ENCODE measurements around the gene DNTT. TPM values are rescaled to one million over a fixed set of nuclear protein-coding genes. Genes with fewer than 3 reads are reported as not detected.

The DNTT gene
- total RNA-seq, 1 donor from 2014 or later: not detected

DNA sequence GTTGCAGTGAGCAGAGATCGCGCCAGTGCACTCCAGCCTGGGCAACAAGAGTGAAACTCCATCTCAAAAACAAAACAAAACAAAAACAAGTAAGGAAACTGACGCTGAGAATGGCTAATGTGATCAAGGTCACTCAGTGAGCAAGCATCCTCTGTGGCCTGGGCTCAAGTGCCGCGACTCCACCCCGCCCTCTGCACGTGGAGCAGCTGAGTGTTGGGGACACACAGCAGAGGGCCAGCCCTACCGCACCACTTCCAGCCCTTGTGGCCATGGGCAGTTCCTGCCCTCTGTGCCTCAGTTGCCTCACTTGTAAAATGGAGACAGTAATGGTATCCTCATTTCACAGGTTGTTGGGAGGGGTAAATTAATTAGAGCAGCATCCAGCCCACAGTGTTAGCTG is 75.5 kb downstream of the DNTT start:
- Histone ChIP-seq H4K20me1 (ENCODE audit: low read depth) (no peaks in the 10 kb centered on the region), H3K9ac (no peak overlapping the region), H3K27ac (no peak overlapping the region), H3K27me3 (no peaks in the 10 kb centered on the region), H3K4me3 (no peak overlapping the region), H3K4me2 (no peak overlapping the region), H3K9me3 (ENCODE audit: low read depth) (no peaks in the 10 kb centered on the region), H3K79me2 (ENCODE audit: low read depth) (no peaks in the 10 kb centered on the region), H3K4me1 (no peaks in the 10 kb centered on the region), H3K36me3 (no peaks in the 10 kb centered on the region), H2AFZ (replicated peaks) (no peak overlapping the region), H3F3A (ENCODE audit: low read depth) (no peaks in the 10 kb centered on the region)
- no peak for DNase-seq (ENCODE audit: low spot score)
- Mint-ChIP-seq H3K9me3 (no peaks in the 10 kb centered on the region), H3K4me3 (no peak overlapping the region), H3K27ac (no peak overlapping the region), H3K36me3 (no peaks in the 10 kb centered on the region), H3K27me3 (ENCODE audit: insufficient read depth, low read depth) (peaks cover 4% of the 10 kb centered on the region), H3K4me1 (peaks cover 15% of the 10 kb centered on the region)
- TF ChIP-seq, protein P1, sequence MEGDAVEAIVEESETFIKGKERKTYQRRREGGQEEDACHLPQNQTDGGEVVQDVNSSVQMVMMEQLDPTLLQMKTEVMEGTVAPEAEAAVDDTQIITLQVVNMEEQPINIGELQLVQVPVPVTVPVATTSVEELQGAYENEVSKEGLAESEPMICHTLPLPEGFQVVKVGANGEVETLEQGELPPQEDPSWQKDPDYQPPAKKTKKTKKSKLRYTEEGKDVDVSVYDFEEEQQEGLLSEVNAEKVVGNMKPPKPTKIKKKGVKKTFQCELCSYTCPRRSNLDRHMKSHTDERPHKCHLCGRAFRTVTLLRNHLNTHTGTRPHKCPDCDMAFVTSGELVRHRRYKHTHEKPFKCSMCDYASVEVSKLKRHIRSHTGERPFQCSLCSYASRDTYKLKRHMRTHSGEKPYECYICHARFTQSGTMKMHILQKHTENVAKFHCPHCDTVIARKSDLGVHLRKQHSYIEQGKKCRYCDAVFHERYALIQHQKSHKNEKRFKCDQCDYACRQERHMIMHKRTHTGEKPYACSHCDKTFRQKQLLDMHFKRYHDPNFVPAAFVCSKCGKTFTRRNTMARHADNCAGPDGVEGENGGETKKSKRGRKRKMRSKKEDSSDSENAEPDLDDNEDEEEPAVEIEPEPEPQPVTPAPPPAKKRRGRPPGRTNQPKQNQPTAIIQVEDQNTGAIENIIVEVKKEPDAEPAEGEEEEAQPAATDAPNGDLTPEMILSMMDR (IDR thresholded peaks at IDR 0.05): no peak
- TF ChIP-seq EZH2 (IDR thresholded peaks at IDR 0.05) (no peak), EZH2phosphoT487 (IDR thresholded peaks at IDR 0.05) (no peak)

DNA sequence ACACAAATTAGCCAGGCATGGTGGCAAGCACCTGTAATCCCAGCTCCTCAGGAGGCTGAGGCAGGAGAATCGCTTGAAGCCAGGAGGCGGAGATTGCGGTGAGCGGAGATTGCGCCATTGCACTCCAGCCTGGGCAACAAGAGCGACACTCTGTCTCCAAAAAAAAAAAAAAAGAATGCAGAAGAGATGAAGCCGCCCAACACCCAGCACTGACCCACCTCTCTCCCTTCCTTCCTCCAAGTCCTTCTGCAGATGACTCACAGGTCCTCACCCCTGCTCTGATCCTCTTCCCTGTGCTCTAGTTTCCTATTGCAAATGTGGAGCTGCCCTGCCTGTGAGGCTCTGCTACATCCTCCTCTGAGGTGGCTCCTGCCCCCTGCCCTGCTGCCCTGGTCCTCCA is 76.6 kb downstream of the DNTT start:
- Mint-ChIP-seq H3K27me3 (ENCODE audit: insufficient read depth, low read depth) (peaks cover 6% of the 10 kb centered on the region), H3K4me3 (no peak overlapping the region), H3K9me3 (no peaks in the 10 kb centered on the region), H3K4me1 (peaks cover 8% of the 10 kb centered on the region), H3K27ac (no peak overlapping the region), H3K36me3 (no peaks in the 10 kb centered on the region)
- no peaks in the 10 kb centered on the region for H3K79me2 ChIP-seq (ENCODE audit: low read depth)
- H3K4me2 ChIP-seq: no peak overlapping the region
- H3F3A ChIP-seq (ENCODE audit: low read depth): no peaks in the 10 kb centered on the region
- no peak overlapping the region for H3K9ac ChIP-seq
- no peaks in the 10 kb centered on the region for H3K9me3 ChIP-seq (ENCODE audit: low read depth)
- no peaks in the 10 kb centered on the region for H3K36me3 ChIP-seq
- no peak for DNase-seq (ENCODE audit: low spot score)
- no peaks in the 10 kb centered on the region for H3K27me3 ChIP-seq
- no peak overlapping the region for H3K4me3 ChIP-seq
- no peak for TF ChIP-seq EZH2 (IDR thresholded peaks at IDR 0.05)
- no peak for TF ChIP-seq EZH2phosphoT487 (IDR thresholded peaks at IDR 0.05)
- TF ChIP-seq, protein P1 (IDR thresholded peaks at IDR 0.05): no peak
- no peaks in the 10 kb centered on the region for H4K20me1 ChIP-seq (ENCODE audit: low read depth)
- H3K4me1 ChIP-seq: no peaks in the 10 kb centered on the region
- H2AFZ ChIP-seq (replicated peaks): no peak overlapping the region
- H3K27ac ChIP-seq: no peak overlapping the region

DNA sequence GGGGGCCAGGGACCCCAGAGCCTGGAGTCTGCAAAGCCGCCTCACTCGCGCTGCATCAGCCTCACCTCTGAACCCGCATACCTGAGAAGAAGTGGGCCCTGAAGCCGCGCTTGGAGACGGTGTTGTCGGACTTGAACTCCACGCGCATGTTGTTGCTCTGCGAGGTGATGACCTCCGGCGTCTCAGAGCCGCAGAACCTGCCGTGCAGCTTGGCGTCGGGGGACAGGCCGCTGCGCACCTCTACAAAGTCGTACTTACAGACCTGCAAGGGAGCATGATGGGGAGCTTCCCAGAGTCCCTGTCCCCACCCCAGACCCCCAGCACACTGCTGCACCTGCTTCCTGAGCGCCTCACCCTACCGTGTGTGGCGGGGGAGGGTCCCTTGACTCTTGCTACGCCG is 80.3 kb downstream of the DNTT start:
- Histone ChIP-seq H3K9me3 (ENCODE audit: low read depth) (no peaks in the 10 kb centered on the region), H4K20me1 (ENCODE audit: low read depth) (no peaks in the 10 kb centered on the region), H3K4me1 (no peaks in the 10 kb centered on the region), H3K79me2 (ENCODE audit: low read depth) (no peaks in the 10 kb centered on the region), H3K4me2 (no peak overlapping the region), H3K9ac (no peak overlapping the region), H2AFZ (replicated peaks) (no peak overlapping the region), H3F3A (ENCODE audit: low read depth) (no peaks in the 10 kb centered on the region), H3K4me3 (no peak overlapping the region), H3K27me3 (no peaks in the 10 kb centered on the region), H3K36me3 (no peaks in the 10 kb centered on the region), H3K27ac (no peak overlapping the region)
- Mint-ChIP-seq H3K27ac (no peak overlapping the region), H3K36me3 (no peaks in the 10 kb centered on the region), H3K27me3 (ENCODE audit: insufficient read depth, low read depth) (peaks cover 4% of the 10 kb centered on the region), H3K9me3 (no peaks in the 10 kb centered on the region), H3K4me3 (no peak overlapping the region), H3K4me1 (no peaks in the 10 kb centered on the region)
- TF ChIP-seq EZH2phosphoT487 (IDR thresholded peaks at IDR 0.05): no peak
- no peak for TF ChIP-seq EZH2 (IDR thresholded peaks at IDR 0.05)
- TF ChIP-seq, protein P1 (IDR thresholded peaks at IDR 0.05): no peak
- DNase-seq (ENCODE audit: low spot score): no peak
